Panc1 (cell line): ENCODE results near the gene TNFSF4. TPM values are rescaled to one million over a fixed set of nuclear protein-coding genes. Genes with fewer than 3 reads are reported as not detected.

Experiments used
- ATAC-seq: fragments of 200-7000 bp; cut with Tn5 transposase; 2 replicates; pipeline ENCODE4 v1.9.1; 2020; ENCODE audit warnings: mild to moderate bottlenecking, moderate library complexity
- BruUV-seq: library from RNA; stranded (reverse); fragments of 400-500 nt; replicated peaks from 2 replicates; lab custom pipeline; 2021; lab: Mats Ljungman, UMichigan
- CTCF ChIA-PET: fragments of 300-600 bp; sonication (Branson Sonifier 250); formaldehyde crosslinking; loops from one replicate; lab custom pipeline; 2022; ENCODE audit warnings: antibody characterized with exemption; lab: Charles Lee
- POLR2A ChIA-PET: fragments of 300-600 bp; sonication (Branson Sonifier 250); formaldehyde crosslinking; loops from one replicate; lab custom pipeline; 2022; ENCODE audit warnings: antibody characterized with exemption; lab: Charles Lee
- DNase-seq: peaks from one replicate; pipeline ENCODE4 v3.0.0-alpha.2; 2010; ENCODE audit warnings: low read depth, low spot score
- H3K27ac ChIP-seq: 2 replicates; pipeline ENCODE4 v1.5.1; 2011; ENCODE audit warnings: mild to moderate bottlenecking, low read length, inconsistent platforms
- H3K27me3 ChIP-seq: fragments of 200-500 bp; sonication (Bioruptor generic); 2 replicates; pipeline ENCODE4 v1.6.0; 2014; ENCODE audit warnings: low read length, inconsistent platforms; ENCODE audit not compliant: control insufficient read depth, insufficient read depth
- H3K36me3 ChIP-seq: fragments of 200-500 bp; sonication (Bioruptor generic); 2 replicates; pipeline ENCODE4 v1.5.1; 2014; ENCODE audit warnings: inconsistent platforms, mild to moderate bottlenecking, low read length, moderate library complexity; ENCODE audit not compliant: control insufficient read depth, insufficient read depth
- H3K4me1 ChIP-seq: 2 replicates; pipeline ENCODE4 v1.5.1; 2011; ENCODE audit warnings: inconsistent platforms, mild to moderate bottlenecking, low read length, moderate library complexity; ENCODE audit not compliant: control insufficient read depth, insufficient read depth
- H3K4me3 ChIP-seq, 2 experiments: 2 replicates each; pipeline ENCODE4 v1.5.1; 2011 to 2012; ENCODE audit warnings: low read depth in 2 of 2, low read length in 2 of 2, mild to moderate bottlenecking in 2 of 2, inconsistent platforms in 1 of 2, moderate library complexity in 1 of 2
- H3K9me3 ChIP-seq: fragments of 200-500 bp; sonication (Bioruptor generic); 2 replicates; pipeline ENCODE4 v1.5.1; 2014; ENCODE audit warnings: low read depth, mild to moderate bottlenecking, inconsistent platforms, low read length, moderate library complexity; ENCODE audit not compliant: control insufficient read depth, insufficient read depth
- POLR2AphosphoS5 ChIP-seq: IDR thresholded peaks from 2 replicates; pipeline ENCODE4 v1.6.1; 2012; ENCODE audit warnings: mild to moderate bottlenecking, low read depth, low read length, moderate library complexity
- REST ChIP-seq, 2 experiments: IDR thresholded peaks; 2 replicates each; pipeline ENCODE4 v1.6.1; 2011 to 2012; ENCODE audit warnings: low read depth in 2 of 2, control low read depth in 1 of 2, low read length in 1 of 2, mild to moderate bottlenecking in 1 of 2, moderate library complexity in 1 of 2; ENCODE audit not compliant: insufficient read depth in 1 of 2
- SIN3A ChIP-seq: IDR thresholded peaks from 2 replicates; pipeline ENCODE4 v1.6.1; 2012; ENCODE audit warnings: low read depth, mild to moderate bottlenecking, low read length, moderate library complexity, borderline replicate concordance; ENCODE audit not compliant: insufficient read depth
- TCF7L2 ChIP-seq: IDR thresholded peaks from 2 replicates; pipeline ENCODE4 v1.6.1; 2011; ENCODE audit warnings: mild to moderate bottlenecking, low read depth, low read length, inconsistent platforms
- in situ Hi-C: cut with HindIII; loops from 2 replicates; pipeline ENCODE4 v1.10.0; 2016; ENCODE audit warnings: low sequenced_read_pairs, low pct_unique_long_range_greater_than_20kb
- intact Hi-C: fragments of 100-400 bp; cut with micrococcal nuclease; formaldehyde crosslinking; loops from one replicate; pipeline ENCODE4 v1.10.0; 2022; ENCODE audit not compliant: unreplicated experiment
- total RNA-seq: library from RNA; stranded (reverse); gene quantifications from one replicate; pipeline ENCODE4 v1.2.1, GENCODE V29; 2021; ENCODE audit not compliant: unreplicated experiment
- TF ChIP-seq, protein P1 (sequence below): fragments of 450-650 bp; IDR thresholded peaks from 2 replicates; pipeline ENCODE4 v1.5.1; 2017; ENCODE audit warnings: mild to moderate bottlenecking

The TNFSF4 gene
- total RNA-seq, 1 experiment from 2014 or later, result 0.13 TPM

- CTCF ChIA-PET, result no interaction called here
Measured at GRCh38 chr1:173152598-173152997, 54.5 kb downstream of the TNFSF4 start.

DNA sequence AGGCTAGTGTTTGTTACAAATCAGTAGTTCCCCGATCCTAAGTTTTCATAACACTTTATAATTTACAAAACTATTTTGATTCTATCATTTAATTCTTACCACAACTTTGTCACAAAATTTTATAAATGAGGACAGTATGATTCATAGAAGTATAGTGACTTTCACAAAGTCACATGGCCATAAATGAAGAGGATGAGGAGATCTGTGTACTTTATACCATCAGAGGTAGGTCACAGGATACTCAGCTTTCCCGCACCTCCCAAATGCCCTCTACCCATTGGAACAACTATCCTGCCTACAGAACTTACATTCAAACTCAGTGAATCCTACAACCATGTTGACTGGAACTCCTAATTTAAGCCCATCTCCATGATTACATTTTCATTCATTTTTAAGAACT lies 56.3 kb downstream of the TNFSF4 start:
- no peak for ATAC-seq
- no peak for DNase-seq
- no TSS peak for BruUV-seq
- Histone ChIP-seq H3K4me3 (no peak overlapping the region), H3K9me3 (no peaks in the 10 kb centered on the region), H3K27me3 (no peaks in the 10 kb centered on the region), H3K27ac (no peak overlapping the region), H3K36me3 (no peaks in the 10 kb centered on the region), H3K4me1 (no peaks in the 10 kb centered on the region)
- in situ Hi-C loops, result no loop called here
- TF ChIP-seq SIN3A (no peak), POLR2AphosphoS5 (no peak), TCF7L2 (no peak), REST (IDR thresholded peaks at IDR 0.05; ENCODE audit: insufficient read depth in 1 of 2, low read depth in 2 of 2, low read length in 1 of 2) (no peak)
- TF ChIP-seq, protein P1, sequence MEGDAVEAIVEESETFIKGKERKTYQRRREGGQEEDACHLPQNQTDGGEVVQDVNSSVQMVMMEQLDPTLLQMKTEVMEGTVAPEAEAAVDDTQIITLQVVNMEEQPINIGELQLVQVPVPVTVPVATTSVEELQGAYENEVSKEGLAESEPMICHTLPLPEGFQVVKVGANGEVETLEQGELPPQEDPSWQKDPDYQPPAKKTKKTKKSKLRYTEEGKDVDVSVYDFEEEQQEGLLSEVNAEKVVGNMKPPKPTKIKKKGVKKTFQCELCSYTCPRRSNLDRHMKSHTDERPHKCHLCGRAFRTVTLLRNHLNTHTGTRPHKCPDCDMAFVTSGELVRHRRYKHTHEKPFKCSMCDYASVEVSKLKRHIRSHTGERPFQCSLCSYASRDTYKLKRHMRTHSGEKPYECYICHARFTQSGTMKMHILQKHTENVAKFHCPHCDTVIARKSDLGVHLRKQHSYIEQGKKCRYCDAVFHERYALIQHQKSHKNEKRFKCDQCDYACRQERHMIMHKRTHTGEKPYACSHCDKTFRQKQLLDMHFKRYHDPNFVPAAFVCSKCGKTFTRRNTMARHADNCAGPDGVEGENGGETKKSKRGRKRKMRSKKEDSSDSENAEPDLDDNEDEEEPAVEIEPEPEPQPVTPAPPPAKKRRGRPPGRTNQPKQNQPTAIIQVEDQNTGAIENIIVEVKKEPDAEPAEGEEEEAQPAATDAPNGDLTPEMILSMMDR, result no peak
- intact Hi-C loops, result no loop called here
- CTCF ChIA-PET, result no interaction called here
- POLR2A ChIA-PET, result no interaction called here

More at GRCh38 chr1:173152598-173152997, 54.5 kb downstream of the TNFSF4 start:
- Histone ChIP-seq H3K4me3 (no peak overlapping the region), H3K27me3 (no peaks in the 10 kb centered on the region), H3K9me3 (no peaks in the 10 kb centered on the region), H3K36me3 (no peaks in the 10 kb centered on the region), H3K27ac (no peak overlapping the region), H3K4me1 (no peaks in the 10 kb centered on the region)
- BruUV-seq, result no TSS peak
- POLR2A ChIA-PET, result interaction anchor here (0.6 kb wide), 1 partner anchor 774 kb away, joined by 4 read pairs; no protein-coding TSS in a partner anchor
- intact Hi-C loops (no loop called here), in situ Hi-C loops (no loop called here)
- TF ChIP-seq, protein P1, result no peak
- TF ChIP-seq POLR2AphosphoS5 (no peak), TCF7L2 (no peak), SIN3A (no peak), REST (IDR thresholded peaks at IDR 0.05; ENCODE audit: insufficient read depth in 1 of 2, low read depth in 2 of 2, low read length in 1 of 2) (no peak)
- DNase-seq (no peak), ATAC-seq (no peak)
